Eye (tissue), 1 donor: ENCODE data around the gene GASK1B.

Experiments used
- DNase-seq: peaks from one replicate; pipeline ENCODE4 v3.0.0-alpha.2; 2015

The GASK1B gene

DNA sequence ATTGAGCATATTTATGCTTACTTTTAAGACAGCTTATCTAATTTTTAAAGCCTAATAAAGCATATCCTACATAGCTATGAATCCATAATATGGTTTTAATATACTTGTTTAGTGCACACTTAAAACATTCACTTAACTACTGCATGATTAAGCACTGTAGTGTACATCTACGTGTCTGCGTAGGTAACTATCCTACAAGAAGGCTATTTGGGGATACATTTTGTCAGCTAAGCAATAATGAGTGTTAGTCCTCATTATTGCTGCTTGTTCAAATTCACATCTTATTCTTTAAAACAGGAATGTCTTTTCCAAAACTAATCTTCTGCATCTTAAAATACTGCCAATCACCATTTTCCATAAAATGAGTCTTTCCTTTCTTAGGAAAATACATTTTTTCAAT, 38.6 kb downstream of the GASK1B start:
- no peak for DNase-seq

DNA sequence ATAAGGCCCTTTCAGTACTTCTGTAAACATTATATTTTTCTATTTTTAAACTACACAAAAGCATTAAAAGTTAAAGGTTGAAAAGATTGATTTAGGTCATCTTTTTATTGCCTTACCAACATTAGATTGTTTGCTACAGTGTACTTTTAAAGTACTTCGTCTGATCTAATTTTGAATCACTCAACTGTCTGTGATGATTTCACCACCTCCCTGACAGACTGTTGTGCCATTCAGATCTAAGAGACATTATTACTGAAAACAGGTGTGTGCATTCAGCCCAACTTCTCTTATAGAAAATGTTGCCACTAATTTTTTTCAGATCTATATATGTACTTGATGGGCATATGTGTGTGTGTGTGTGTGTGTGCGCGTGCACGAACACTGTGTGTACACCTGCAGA, 39.3 kb downstream of the GASK1B start:
- no peak for DNase-seq

DNA sequence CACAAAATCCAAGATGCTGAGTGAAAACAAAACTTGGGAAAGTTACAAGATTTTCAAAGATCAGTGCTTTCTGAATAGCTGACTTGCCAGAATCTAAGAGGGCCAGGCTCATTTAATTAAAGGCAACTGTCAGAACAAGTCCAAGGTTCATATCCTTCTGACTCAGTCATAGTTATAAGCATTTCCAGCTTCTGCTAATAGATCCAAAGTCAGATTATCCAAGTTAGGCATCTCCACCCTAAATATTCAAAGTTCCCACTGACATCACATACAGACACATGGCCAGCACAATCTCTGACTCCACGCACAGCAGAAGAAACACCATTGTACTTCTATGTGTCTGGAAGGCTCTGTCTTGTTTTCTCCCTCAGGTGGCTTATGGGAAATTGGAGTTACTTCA, 41.8 kb downstream of the GASK1B start:
- no peak for DNase-seq

DNA sequence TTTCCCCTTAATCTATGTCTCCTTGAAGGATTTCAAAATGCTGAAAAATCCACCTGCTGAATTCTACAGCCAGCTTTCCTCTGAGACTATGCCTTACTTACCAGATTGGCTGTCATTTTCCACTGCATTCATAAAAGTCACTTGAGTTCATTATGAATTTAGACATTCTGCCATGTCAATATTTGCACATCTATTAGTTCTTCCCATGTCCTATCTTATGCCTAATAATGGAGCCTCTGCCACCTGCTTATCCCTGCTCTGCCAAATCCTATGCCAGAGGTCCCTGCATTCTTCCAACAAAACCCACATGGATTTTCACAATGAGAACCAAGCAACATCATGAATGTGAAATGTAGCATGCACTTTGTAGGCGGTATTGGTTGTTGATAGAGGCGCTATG, 42.6 kb downstream of the GASK1B start:
- DNase-seq = no peak

DNA sequence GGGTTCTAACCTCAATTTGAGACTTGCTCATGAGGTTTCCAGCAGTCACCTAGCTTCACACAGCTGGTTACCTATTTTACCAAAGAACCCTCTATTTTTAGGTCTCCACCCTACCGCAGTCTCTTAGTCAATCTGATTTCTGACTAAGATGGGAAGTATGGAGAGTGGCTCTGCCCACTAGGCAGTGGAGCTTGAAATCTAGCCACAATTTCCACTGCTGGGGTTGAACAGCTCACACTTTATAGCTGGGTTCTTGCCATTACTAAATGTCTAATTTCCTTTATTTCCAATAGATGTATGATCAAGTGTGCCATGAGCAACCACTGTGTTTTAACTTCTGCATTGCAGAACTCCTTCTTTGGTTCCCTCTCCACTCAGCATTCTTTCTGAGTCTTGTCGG, 43.1 kb downstream of the GASK1B start:
- DNase-seq = no peak

DNA sequence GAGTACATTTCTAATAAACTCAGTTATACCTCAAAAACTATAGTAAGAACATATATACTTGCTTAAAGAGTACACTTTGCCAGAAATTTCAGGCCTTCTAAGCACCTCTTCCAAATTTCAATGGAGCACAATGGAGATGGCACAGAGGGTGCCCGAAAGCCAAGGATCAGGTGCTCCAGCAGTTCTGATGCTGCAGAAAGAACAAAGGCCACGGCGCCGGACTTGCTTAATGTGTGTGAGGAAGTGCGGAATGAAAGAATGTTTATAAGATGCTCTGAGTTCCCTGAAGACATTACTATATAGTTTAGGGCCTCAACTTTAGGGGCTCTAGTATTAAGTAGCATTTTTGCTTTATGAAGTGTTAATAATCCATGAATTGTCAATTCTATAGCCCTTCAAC, 44.3 kb downstream of the GASK1B start:
- DNase-seq = no peak

DNA sequence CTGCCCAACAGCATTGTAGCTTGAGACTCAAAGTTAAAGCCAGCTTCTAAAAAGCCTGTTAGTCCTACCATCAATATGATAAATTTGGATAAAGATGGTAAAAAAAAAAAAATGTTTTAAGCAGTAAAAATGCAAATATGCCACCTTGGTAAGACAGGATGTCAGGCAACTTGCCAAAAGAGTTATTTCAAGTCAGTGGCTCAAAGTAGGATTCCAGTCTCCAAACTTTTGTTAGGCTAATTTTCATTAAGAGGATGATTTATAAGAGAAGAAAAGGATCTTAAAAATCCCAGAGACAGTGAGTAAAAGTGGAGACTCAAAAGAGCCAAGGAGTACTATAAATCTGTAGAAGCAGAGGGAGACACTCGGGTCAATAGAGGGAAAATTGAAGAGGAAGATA, 47.5 kb downstream of the GASK1B start:
- no peak for DNase-seq
